Spleen (tissue), 11 donors: ENCODE results near the gene SMIM31. TPM values are rescaled to one million over a fixed set of nuclear protein-coding genes. Genes with fewer than 3 reads are reported as not detected.

Experiments
- DNase-seq: peaks from one replicate; pipeline ENCODE4 v3.0.0-alpha.2; 2020
- H3K27ac ChIP-seq, 8 donors: fragments of 200-600 bp; sonication (generic) in 7 of 8; 1 replicate in 4 of 8; 2 replicates in 4 of 8; pipeline versions ENCODE4 v1.5.0 to v1.8.0; 2016 to 2021; ENCODE audit warnings: inconsistent platforms in 4 of 8, mild to moderate bottlenecking in 4 of 8, moderate library complexity in 1 of 8
- H3K27me3 ChIP-seq, 7 donors: fragments of 200-600 bp; sonication (generic) in 6 of 7; replicated peaks in 1 of 7; 1 replicate in 4 of 7; 2 replicates in 3 of 7; pipeline versions ENCODE4 v1.5.0 to v1.8.0; 2016 to 2021; ENCODE audit warnings: inconsistent platforms in 3 of 7, mild to moderate bottlenecking in 1 of 7
- H3K36me3 ChIP-seq, 6 donors: fragments of 200-600 bp; sonication (generic) in 5 of 6; 1 replicate in 4 of 6; 2 replicates in 2 of 6; pipeline versions ENCODE4 v1.5.0 to v1.8.0; 2016 to 2021; ENCODE audit warnings: inconsistent platforms in 2 of 6
- H3K4me1 ChIP-seq, 6 donors: fragments of 200-600 bp; sonication (generic) in 5 of 6; 1 replicate in 3 of 6; 2 replicates in 3 of 6; pipeline versions ENCODE4 v1.5.0 to v1.8.0; 2016 to 2021; ENCODE audit warnings: inconsistent platforms in 3 of 6
- H3K4me3 ChIP-seq, 8 donors: fragments of 200-600 bp; sonication (generic) in 7 of 8; 1 replicate in 4 of 8; 2 replicates in 4 of 8; pipeline versions ENCODE4 v1.5.0 to v1.8.0; 2016 to 2021; ENCODE audit warnings: inconsistent platforms in 4 of 8, mild to moderate bottlenecking in 4 of 8, moderate library complexity in 2 of 8
- H3K9me3 ChIP-seq, 8 donors: fragments of 200-600 bp; sonication (generic) in 7 of 8; 1 replicate in 4 of 8; 2 replicates in 4 of 8; pipeline versions ENCODE4 v1.5.0 to v1.8.0; 2016 to 2021; ENCODE audit warnings: inconsistent platforms in 4 of 8
- CTCF ChIP-seq, 11 experiments: fragments of 200-600 bp in 7 of 11; fragments of 450-650 bp in 4 of 11; sonication (generic) in 4 of 11; IDR thresholded peaks in 8 of 11; conservative IDR thresholded peaks in 3 of 11; 1 replicate in 7 of 11; 2 replicates in 4 of 11; pipeline versions ENCODE4 v1.4.0 to v1.8.0; 2016 to 2021; ENCODE audit warnings: antibody characterized with exemption in 11 of 11, inconsistent platforms in 4 of 11, mild to moderate bottlenecking in 1 of 11
- POLR2A ChIP-seq, 3 donors: fragments of 450-650 bp; IDR thresholded peaks; one replicate each; pipeline ENCODE4 v1.5.1; 2017; ENCODE audit warnings: antibody characterized with exemption in 3 of 3, mild to moderate bottlenecking in 1 of 3
- POLR2AphosphoS5 ChIP-seq, 3 donors: sonication (generic); formaldehyde crosslinking; IDR thresholded peaks; one replicate each; pipeline ENCODE4 v1.5.1; 2017; ENCODE audit warnings: antibody characterized with exemption in 3 of 3
- WGBS, 5 donors: extraction: QIAGEN DNeasy Blood & Tissue Kit in 3 of 5; methylation state at CpG; one replicate each; pipeline versions ENCODE4 v1.1.5 to v1.1.7; 2013 to 2018; 5-methylcytosine and 5-hydroxymethylcytosine counted together
- intact Hi-C: fragments of 100-400 bp; cut with DNase I; formaldehyde crosslinking; loops from one replicate; pipeline ENCODE4 v1.15.0; 2023; ENCODE audit warnings: low total_unique reads
- polyA plus RNA-seq, 3 donors: library from polyadenylated mRNA; stranded (reverse); fragments of 200-250 nt; gene quantifications; one replicate each; pipeline ENCODE4 v1.2.1, GENCODE V29; 2013
- total RNA-seq, 7 donors: library from RNA; depleted of rRNA in 3 of 7; stranded (reverse); fragments of >200 nt in 3 of 7; fragmentation: NEBNext Ultra II Directional in 4 of 7; extraction: Animal tissue kit (Norgen Biotek cat#: 25700) in 4 of 7; gene quantifications; one replicate each; pipeline versions ENCODE4 v1.1.0 to v1.2.1, GENCODE V29; 2016 to 2021
- donor health status: healthy with polysubstance abuse.
- donor health status: DM: no; HTN: no; CAD: no; lungs with moderate emphysema.
- donor health status: DM: no; HTN: no; CAD: no.
- donor health status: Bipolar disorder and iron deficiency.
- donor health status: healthy.
- donor health status: DM: no; HTN: no; CAD: no.
- donor health status: DM: yes; HTN: yes; CAD: no.

The SMIM31 gene
- total and polyA plus RNA-seq, 10 donors: not detected

- H3K27me3 ChIP-seq: no peaks in the 10 kb centered on the region
- WGBS, 5 donors: 73 to 84% (median 79%) methylated on average over 1 of the region's 1 CpG
Measured at GRCh38 chr4:164819366-164819765, 65.4 kb downstream of the SMIM31 start.

GRCh38 chr4:164821711-164822110 is 67.8 kb downstream of the SMIM31 start:
- no peak for DNase-seq
- 33 to 51% (median 38%) methylated on average over 4 of the region's 4 CpGs for WGBS, 5 donors
- Histone ChIP-seq H3K27me3 (no peaks in the 10 kb centered on the region), H3K27ac (no peak overlapping the region), H3K9me3 (no peaks in the 10 kb centered on the region), H3K36me3 (no peaks in the 10 kb centered on the region), H3K4me1 (no peaks in the 10 kb centered on the region), H3K4me3 (no peak overlapping the region)
- intact Hi-C loops: no loop called here
- TF ChIP-seq POLR2AphosphoS5 (IDR thresholded peaks at IDR 0.05) (no peak), CTCF (IDR thresholded peaks at IDR 0.05 in 8 of 11, conservative IDR thresholded peaks at IDR 0.05 in 3 of 11) (no peak), POLR2A (IDR thresholded peaks at IDR 0.05) (no peak)

More at GRCh38 chr4:164819366-164819765, 65.4 kb downstream of the SMIM31 start:
- TF ChIP-seq POLR2AphosphoS5 (IDR thresholded peaks at IDR 0.05): no peak
- no peak for TF ChIP-seq POLR2A (IDR thresholded peaks at IDR 0.05)
- TF ChIP-seq CTCF (IDR thresholded peaks at IDR 0.05 in 8 of 11, conservative IDR thresholded peaks at IDR 0.05 in 3 of 11): no peak
- no peaks in the 10 kb centered on the region for H3K4me1 ChIP-seq
- DNase-seq: no peak
- H3K9me3 ChIP-seq: no peaks in the 10 kb centered on the region
- no peaks in the 10 kb centered on the region for H3K36me3 ChIP-seq
- intact Hi-C loops: no loop called here
- no peak overlapping the region for H3K27ac ChIP-seq
- no peak overlapping the region for H3K4me3 ChIP-seq

- intact Hi-C loops: no loop called here
- WGBS, 5 donors: 80 to 92% (median 87%) methylated on average over 4 of the region's 4 CpGs
- Histone ChIP-seq H3K36me3 (no peaks in the 10 kb centered on the region), H3K4me1 (no peaks in the 10 kb centered on the region), H3K9me3 (no peaks in the 10 kb centered on the region), H3K4me3 (no peak overlapping the region), H3K27me3 (no peaks in the 10 kb centered on the region), H3K27ac (no peak overlapping the region)
- DNase-seq: no peak
- TF ChIP-seq CTCF (IDR thresholded peaks at IDR 0.05 in 8 of 11, conservative IDR thresholded peaks at IDR 0.05 in 3 of 11): no peak
- TF ChIP-seq POLR2AphosphoS5 (IDR thresholded peaks at IDR 0.05): no peak
- no peak for TF ChIP-seq POLR2A (IDR thresholded peaks at IDR 0.05)
Measured at GRCh38 chr4:164824581-164824980, 70.7 kb downstream of the SMIM31 start.

- Histone ChIP-seq H3K4me1 (no peaks in the 10 kb centered on the region), H3K27me3 (no peaks in the 10 kb centered on the region), H3K9me3 (no peaks in the 10 kb centered on the region), H3K36me3 (no peaks in the 10 kb centered on the region), H3K27ac (no peak overlapping the region), H3K4me3 (no peak overlapping the region)
- 68 to 86% (median 79%) methylated on average over 3 of the region's 3 CpGs for WGBS, 5 donors
- intact Hi-C loops: no loop called here
- TF ChIP-seq POLR2AphosphoS5 (IDR thresholded peaks at IDR 0.05) (no peak), CTCF (IDR thresholded peaks at IDR 0.05 in 8 of 11, conservative IDR thresholded peaks at IDR 0.05 in 3 of 11) (no peak), POLR2A (IDR thresholded peaks at IDR 0.05) (no peak)
- DNase-seq: no peak
Measured at GRCh38 chr4:164828955-164829354, 75.0 kb downstream of the SMIM31 start.
